Type B pancreatic cell (in vitro differentiated cells): Measurements from ENCODE around the gene ALK. TPM values are rescaled to one million over a fixed set of nuclear protein-coding genes. Genes with fewer than 3 reads are reported as not detected.

ENCODE experiments used
- DNase-seq: peaks from one replicate; pipeline ENCODE4 v3.0.0; 2021; ENCODE audit warnings: mixed read lengths; ENCODE audit not compliant: unreplicated experiment; ENCODE audit errors: extremely low spot score
- H3K27ac Mint-ChIP-seq: 2 replicates; pipeline ENCODE4 v1.8.0; 2021; ENCODE audit warnings: mild to moderate bottlenecking, mixed read lengths
- H3K27me3 Mint-ChIP-seq: 2 replicates; pipeline ENCODE4 v1.8.0; 2021; ENCODE audit warnings: mixed read lengths
- H3K36me3 Mint-ChIP-seq: 2 replicates; pipeline ENCODE4 v1.8.0; 2021; ENCODE audit warnings: mixed read lengths
- H3K4me1 Mint-ChIP-seq: one replicate; pipeline ENCODE4 v1.8.0; 2021; ENCODE audit warnings: mixed read lengths; ENCODE audit not compliant: unreplicated experiment
- H3K4me3 Mint-ChIP-seq: 2 replicates; pipeline ENCODE4 v1.8.0; 2021; ENCODE audit warnings: mild to moderate bottlenecking, mixed read lengths
- H3K9me3 Mint-ChIP-seq: 2 replicates; pipeline ENCODE4 v1.8.0; 2021; ENCODE audit warnings: mixed read lengths
- total RNA-seq: library from RNA; stranded (reverse); gene quantifications from 2 replicates; pipeline ENCODE4 v1.2.1, GENCODE V29; 2021; ENCODE audit warnings: low replicate concordance
- TF ChIP-seq, protein P1 (sequence below): fragments of 200-600 bp; sonication (generic); conservative IDR thresholded peaks from 2 replicates; pipeline ENCODE4 v1.5.0; 2021; ENCODE audit warnings: antibody characterized with exemption, mild to moderate bottlenecking

Gene ALK
- total RNA-seq, 1 donor from 2014 or later: 7.7 TPM

DNA sequence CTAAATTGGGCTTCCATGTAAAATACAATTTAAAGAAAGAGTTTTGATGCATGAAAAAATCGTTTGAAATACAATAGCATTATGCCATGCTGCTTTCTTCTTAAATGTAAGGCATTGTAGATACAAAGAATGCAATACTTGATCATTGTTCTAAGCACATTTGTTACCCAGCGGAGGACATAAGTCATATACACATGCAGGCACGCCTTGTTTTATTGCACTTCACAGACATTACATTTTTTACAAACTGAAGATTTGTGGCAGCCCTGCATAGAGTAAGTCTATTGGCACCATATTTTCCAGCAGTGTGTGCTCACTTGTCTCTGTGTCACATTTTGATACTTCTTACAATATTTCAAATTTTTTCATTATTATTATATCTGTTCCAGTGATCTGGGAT, 461.2 kb downstream of the ALK start:
- Mint-ChIP-seq H3K9me3 (no peaks in the 10 kb centered on the region), H3K4me1 (peaks cover 17% of the 10 kb centered on the region), H3K27me3 (peaks cover 2% of the 10 kb centered on the region), H3K36me3 (no peaks in the 10 kb centered on the region), H3K4me3 (no peak overlapping the region), H3K27ac (no peak overlapping the region)
- TF ChIP-seq, protein P1, sequence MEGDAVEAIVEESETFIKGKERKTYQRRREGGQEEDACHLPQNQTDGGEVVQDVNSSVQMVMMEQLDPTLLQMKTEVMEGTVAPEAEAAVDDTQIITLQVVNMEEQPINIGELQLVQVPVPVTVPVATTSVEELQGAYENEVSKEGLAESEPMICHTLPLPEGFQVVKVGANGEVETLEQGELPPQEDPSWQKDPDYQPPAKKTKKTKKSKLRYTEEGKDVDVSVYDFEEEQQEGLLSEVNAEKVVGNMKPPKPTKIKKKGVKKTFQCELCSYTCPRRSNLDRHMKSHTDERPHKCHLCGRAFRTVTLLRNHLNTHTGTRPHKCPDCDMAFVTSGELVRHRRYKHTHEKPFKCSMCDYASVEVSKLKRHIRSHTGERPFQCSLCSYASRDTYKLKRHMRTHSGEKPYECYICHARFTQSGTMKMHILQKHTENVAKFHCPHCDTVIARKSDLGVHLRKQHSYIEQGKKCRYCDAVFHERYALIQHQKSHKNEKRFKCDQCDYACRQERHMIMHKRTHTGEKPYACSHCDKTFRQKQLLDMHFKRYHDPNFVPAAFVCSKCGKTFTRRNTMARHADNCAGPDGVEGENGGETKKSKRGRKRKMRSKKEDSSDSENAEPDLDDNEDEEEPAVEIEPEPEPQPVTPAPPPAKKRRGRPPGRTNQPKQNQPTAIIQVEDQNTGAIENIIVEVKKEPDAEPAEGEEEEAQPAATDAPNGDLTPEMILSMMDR: no peak
- no peak for DNase-seq

GRCh38 chr2:29459445-29460179, 461.8 kb downstream of the ALK start:
- Mint-ChIP-seq H3K4me3 (no peak overlapping the region), H3K27ac (no peak overlapping the region), H3K9me3 (no peaks in the 10 kb centered on the region), H3K4me1 (peaks cover 21% of the 10 kb centered on the region), H3K36me3 (no peaks in the 10 kb centered on the region), H3K27me3 (peaks cover 2% of the 10 kb centered on the region)
- TF ChIP-seq, protein P1: no peak
- no peak for DNase-seq

DNA sequence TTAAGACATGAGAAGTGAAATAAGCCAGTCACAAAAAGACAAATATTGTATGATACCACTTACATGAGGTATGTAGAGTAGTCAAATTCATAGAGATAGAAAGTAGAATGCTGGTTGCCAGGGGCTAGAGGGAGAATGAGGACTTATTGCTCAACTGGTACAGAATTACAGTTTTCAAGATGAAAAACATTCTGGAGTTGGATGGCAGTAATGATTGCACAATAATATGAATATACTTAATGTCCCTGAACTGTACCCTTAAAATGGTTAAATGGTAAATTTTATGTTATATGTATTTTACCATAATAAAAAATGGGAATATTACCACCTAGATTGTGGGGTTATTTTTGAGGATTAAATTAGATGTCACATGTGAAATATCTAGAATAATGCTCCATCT, 465.0 kb downstream of the ALK start:
- Mint-ChIP-seq H3K36me3 (no peaks in the 10 kb centered on the region), H3K9me3 (no peaks in the 10 kb centered on the region), H3K4me3 (no peak overlapping the region), H3K27me3 (peaks cover 2% of the 10 kb centered on the region), H3K4me1 (peaks cover 16% of the 10 kb centered on the region), H3K27ac (no peak overlapping the region)
- TF ChIP-seq, protein P1: no peak
- no peak for DNase-seq

DNA sequence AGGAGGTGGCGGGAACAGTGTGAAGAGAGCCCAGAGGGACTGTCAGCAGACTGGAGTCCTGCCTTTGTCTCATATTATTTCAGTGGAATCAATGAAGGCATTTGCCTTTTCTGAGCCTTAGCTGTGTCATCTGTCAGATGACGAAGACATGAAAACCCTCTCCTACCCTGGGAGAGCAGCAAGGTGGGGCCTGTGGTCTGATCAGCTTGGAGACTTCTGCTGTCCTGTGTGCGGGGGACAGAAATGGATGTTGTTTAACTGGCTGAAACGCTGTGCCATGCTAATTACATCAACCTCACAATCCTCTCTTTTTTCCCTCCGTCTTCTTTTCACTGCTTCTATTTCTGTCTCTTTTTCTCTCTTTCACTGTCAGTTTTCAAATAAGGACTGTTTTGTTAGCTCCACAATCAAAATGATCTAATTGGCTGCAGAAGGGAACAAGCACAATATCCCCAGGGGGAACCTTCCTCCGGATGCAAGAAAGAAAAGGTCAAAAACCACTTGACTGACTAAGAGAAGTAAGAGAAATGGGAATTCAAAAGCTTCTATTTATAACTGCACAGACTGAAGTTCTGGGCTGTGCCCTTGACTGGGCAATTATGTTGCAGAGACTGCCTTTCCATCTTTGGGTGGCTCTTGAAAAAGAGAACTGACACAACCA, 466.1 kb downstream of the ALK start:
- Mint-ChIP-seq H3K4me1 (peaks cover 21% of the 10 kb centered on the region), H3K27me3 (peaks cover 2% of the 10 kb centered on the region), H3K4me3 (no peak overlapping the region), H3K9me3 (no peaks in the 10 kb centered on the region), H3K27ac (no peak overlapping the region), H3K36me3 (no peaks in the 10 kb centered on the region)
- TF ChIP-seq, protein P1: no peak
- no peak for DNase-seq

GRCh38 chr2:29452036-29452435, 469.4 kb downstream of the ALK start:
- Mint-ChIP-seq H3K9me3 (no peaks in the 10 kb centered on the region), H3K4me1 (peaks cover 32% of the 10 kb centered on the region), H3K36me3 (no peaks in the 10 kb centered on the region), H3K27ac (no peak overlapping the region), H3K27me3 (peaks cover 2% of the 10 kb centered on the region), H3K4me3 (no peak overlapping the region)
- TF ChIP-seq, protein P1: no peak
- DNase-seq: no peak
